Measurements from ENCODE around the gene GJD4.
A peak's percentile ranks its signal among the peaks of the same experiment; 100 is the strongest.

Gene GJD4

DNA sequence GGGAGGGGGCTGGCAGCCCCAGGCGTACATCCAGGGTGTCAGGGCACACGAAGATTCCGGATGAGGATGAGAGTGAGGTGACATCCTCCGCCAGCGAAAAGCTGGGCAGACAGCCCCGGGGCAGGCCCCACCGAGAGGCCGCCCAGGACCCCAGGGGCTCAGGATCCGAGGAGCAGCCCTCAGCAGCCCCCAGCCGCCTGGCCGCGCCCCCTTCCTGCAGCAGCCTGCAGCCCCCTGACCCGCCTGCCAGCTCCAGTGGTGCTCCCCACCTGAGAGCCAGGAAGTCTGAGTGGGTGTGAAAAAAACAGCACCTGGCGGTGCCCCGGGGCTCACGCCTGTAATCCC is 3.2 kb downstream of the GJD4 start:
- DNase-seq (ENCODE audit: low spot score): no peak
- TF ChIP-seq, protein P1, sequence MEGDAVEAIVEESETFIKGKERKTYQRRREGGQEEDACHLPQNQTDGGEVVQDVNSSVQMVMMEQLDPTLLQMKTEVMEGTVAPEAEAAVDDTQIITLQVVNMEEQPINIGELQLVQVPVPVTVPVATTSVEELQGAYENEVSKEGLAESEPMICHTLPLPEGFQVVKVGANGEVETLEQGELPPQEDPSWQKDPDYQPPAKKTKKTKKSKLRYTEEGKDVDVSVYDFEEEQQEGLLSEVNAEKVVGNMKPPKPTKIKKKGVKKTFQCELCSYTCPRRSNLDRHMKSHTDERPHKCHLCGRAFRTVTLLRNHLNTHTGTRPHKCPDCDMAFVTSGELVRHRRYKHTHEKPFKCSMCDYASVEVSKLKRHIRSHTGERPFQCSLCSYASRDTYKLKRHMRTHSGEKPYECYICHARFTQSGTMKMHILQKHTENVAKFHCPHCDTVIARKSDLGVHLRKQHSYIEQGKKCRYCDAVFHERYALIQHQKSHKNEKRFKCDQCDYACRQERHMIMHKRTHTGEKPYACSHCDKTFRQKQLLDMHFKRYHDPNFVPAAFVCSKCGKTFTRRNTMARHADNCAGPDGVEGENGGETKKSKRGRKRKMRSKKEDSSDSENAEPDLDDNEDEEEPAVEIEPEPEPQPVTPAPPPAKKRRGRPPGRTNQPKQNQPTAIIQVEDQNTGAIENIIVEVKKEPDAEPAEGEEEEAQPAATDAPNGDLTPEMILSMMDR (IDR thresholded peaks at IDR 0.05; ENCODE audit: extremely low read depth, insufficient read depth, missing control alignments): no peak
- in situ Hi-C loops (cut with MboI; ENCODE audit: low pct_unique_long_range_greater_than_20kb, low sequenced_read_pairs, unreplicated experiment): loop anchor here (25.0 kb wide), 1 partner anchor 496 kb away; no protein-coding TSS in a partner anchor

DNA sequence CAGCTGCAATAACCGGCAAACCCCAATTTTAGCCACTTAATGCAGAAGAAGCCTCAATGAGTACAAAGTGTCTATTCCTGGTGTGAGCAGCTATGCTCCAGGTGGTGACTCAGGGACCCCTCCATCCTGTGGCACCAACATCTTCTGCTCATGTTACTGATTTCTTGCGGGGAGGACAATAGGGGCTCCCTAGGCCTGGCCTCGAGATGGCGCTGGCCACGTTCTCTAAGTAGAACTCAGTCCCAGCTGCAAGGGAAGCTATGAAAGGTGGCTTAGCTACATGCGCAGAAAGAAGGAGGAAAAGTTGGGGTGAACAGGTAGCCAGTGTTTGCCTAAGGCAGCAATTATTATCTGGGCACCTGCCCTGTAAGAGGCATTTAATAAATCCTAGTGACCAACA is 6.6 kb downstream of the GJD4 start:
- TF ChIP-seq, protein P1 (IDR thresholded peaks at IDR 0.05; ENCODE audit: extremely low read depth, insufficient read depth, missing control alignments): no peak
- in situ Hi-C loops (cut with MboI; ENCODE audit: low pct_unique_long_range_greater_than_20kb, low sequenced_read_pairs, unreplicated experiment): loop anchor here (25.0 kb wide), 1 partner anchor 499 kb away; no protein-coding TSS in a partner anchor
- no peak for DNase-seq (ENCODE audit: low spot score)

GRCh38 chr10:35612385-35613106 is 7.4 kb downstream of the GJD4 start:
- no peak for DNase-seq (ENCODE audit: low spot score)
- in situ Hi-C loops (cut with MboI; ENCODE audit: low pct_unique_long_range_greater_than_20kb, low sequenced_read_pairs, unreplicated experiment): loop anchor here (25.0 kb wide), 1 partner anchor 500 kb away; no protein-coding TSS in a partner anchor
- TF ChIP-seq, protein P1 (IDR thresholded peaks at IDR 0.05; ENCODE audit: extremely low read depth, insufficient read depth, missing control alignments): no peak

- TF ChIP-seq, protein P1 (IDR thresholded peaks at IDR 0.05; ENCODE audit: extremely low read depth, insufficient read depth, missing control alignments): no peak
Observed at GRCh38 chr10:35613107-35613440, 7.9 kb downstream of the GJD4 start.

GRCh38 chr10:35613597-35614226 is 8.6 kb downstream of the GJD4 start:
- TF ChIP-seq, protein P1 (IDR thresholded peaks at IDR 0.05; ENCODE audit: extremely low read depth, insufficient read depth, missing control alignments): peak; percentile 10
- DNase-seq (ENCODE audit: low spot score): no peak
- in situ Hi-C loops (cut with MboI; ENCODE audit: low pct_unique_long_range_greater_than_20kb, low sequenced_read_pairs, unreplicated experiment): loop anchor here (25.0 kb wide), 1 partner anchor 501 kb away; no protein-coding TSS in a partner anchor

More at GRCh38 chr10:35613107-35613440, 7.9 kb downstream of the GJD4 start:
- in situ Hi-C loops (cut with MboI; ENCODE audit: low pct_unique_long_range_greater_than_20kb, low sequenced_read_pairs, unreplicated experiment): loop anchor here (25.0 kb wide), 1 partner anchor 501 kb away; no protein-coding TSS in a partner anchor
- no peak for DNase-seq (ENCODE audit: low spot score)

- TF ChIP-seq, protein P1 (IDR thresholded peaks at IDR 0.05; ENCODE audit: extremely low read depth, insufficient read depth, missing control alignments): no peak
- in situ Hi-C loops (cut with MboI; ENCODE audit: low pct_unique_long_range_greater_than_20kb, low sequenced_read_pairs, unreplicated experiment): loop anchor here (25.0 kb wide), 1 partner anchor 502 kb away; no protein-coding TSS in a partner anchor
- DNase-seq (ENCODE audit: low spot score): no peak
Observed at GRCh38 chr10:35614312-35614711, 9.2 kb downstream of the GJD4 start.

Measured in GM13977 (cell line).